ENCODE data around the gene C19orf38. TPM values are rescaled to one million over a fixed set of nuclear protein-coding genes. Genes with fewer than 3 reads are reported as not detected.
A peak's percentile ranks its signal among the peaks of the same experiment; 100 is the strongest.

Gene C19orf38
- total and polyA plus RNA-seq, 2 experiments from 2014 or later = 0.33 to 0.64 TPM

DNA sequence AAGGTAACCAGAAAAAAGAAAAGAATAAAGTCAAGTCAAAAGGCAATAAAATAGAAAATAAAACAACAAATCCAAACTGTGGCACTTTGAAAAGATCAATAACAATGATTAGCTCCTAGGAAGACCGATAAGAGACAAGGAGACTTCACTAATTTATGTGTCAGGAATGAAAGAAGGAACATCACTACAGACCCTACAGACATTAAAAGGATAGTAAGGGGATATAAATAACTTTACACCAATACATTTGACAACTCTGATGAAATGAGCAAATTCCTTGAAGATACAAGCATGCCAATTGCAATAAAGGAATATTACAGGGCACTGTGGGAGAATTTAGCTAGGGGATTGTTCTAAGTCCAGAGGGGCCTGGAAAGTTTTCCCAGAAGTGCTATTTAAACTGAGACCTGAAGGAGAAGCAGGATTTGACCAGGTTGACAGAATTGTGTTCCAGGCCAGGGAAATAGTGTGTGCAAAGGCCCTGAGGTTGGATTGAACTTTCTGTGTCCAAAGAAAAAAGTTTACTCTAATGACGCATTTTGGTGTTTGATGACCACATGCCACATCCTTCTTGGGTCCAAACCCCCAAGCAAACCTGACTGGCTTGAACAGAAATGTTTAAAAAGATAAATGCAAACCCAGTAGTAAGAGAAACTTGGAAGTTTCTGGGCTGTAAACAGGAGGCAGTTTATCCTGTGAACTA, 1.6 kb upstream of the C19orf38 start:
- H3K27me3 ChIP-seq = no peaks in the 10 kb centered on the region
- H3K9me3 ChIP-seq (ENCODE audit: low read depth) = no peaks in the 10 kb centered on the region
- no peak overlapping the region for H3K27ac ChIP-seq
- no peaks in the 10 kb centered on the region for H3K4me1 ChIP-seq (ENCODE audit: low read depth)
- no peak overlapping the region for H3K4me3 ChIP-seq
- TF ChIP-seq, protein P1, sequence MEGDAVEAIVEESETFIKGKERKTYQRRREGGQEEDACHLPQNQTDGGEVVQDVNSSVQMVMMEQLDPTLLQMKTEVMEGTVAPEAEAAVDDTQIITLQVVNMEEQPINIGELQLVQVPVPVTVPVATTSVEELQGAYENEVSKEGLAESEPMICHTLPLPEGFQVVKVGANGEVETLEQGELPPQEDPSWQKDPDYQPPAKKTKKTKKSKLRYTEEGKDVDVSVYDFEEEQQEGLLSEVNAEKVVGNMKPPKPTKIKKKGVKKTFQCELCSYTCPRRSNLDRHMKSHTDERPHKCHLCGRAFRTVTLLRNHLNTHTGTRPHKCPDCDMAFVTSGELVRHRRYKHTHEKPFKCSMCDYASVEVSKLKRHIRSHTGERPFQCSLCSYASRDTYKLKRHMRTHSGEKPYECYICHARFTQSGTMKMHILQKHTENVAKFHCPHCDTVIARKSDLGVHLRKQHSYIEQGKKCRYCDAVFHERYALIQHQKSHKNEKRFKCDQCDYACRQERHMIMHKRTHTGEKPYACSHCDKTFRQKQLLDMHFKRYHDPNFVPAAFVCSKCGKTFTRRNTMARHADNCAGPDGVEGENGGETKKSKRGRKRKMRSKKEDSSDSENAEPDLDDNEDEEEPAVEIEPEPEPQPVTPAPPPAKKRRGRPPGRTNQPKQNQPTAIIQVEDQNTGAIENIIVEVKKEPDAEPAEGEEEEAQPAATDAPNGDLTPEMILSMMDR (IDR thresholded peaks at IDR 0.05; ENCODE audit: low read depth, low read length) = no peak
- no peak for DNase-seq (ENCODE audit: low read depth in 1 of 2, low spot score in 1 of 2)
- no peaks in the 10 kb centered on the region for H3K36me3 ChIP-seq

DNA sequence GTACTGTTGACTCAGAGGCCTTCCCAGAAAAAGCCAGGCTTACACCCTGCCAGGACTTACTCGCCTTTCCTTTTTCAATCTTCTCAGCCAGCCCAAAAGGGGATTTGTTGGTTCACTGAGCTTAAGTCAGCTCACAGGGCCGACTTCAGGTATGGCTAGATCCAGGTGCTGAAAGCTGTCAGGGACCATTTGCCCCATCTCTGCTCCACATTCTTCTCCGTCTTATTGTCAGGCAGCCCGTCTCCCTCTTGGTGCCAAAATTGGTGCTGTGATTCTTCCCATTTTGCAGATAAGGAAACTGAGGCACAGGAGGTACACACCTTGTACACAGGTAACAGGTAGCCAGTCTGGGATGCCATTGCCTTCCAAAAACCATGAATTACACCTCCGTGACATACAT, 2.4 kb downstream of the C19orf38 start:
- TF ChIP-seq, protein P1 (IDR thresholded peaks at IDR 0.05; ENCODE audit: low read depth, low read length) = no peak
- Histone ChIP-seq H3K9me3 (ENCODE audit: low read depth) (no peaks in the 10 kb centered on the region), H3K4me3 (no peak overlapping the region), H3K27me3 (no peaks in the 10 kb centered on the region), H3K27ac (no peak overlapping the region), H3K4me1 (ENCODE audit: low read depth) (no peaks in the 10 kb centered on the region), H3K36me3 (no peaks in the 10 kb centered on the region)
- no peak for DNase-seq (ENCODE audit: low read depth in 1 of 2, low spot score in 1 of 2)

DNA sequence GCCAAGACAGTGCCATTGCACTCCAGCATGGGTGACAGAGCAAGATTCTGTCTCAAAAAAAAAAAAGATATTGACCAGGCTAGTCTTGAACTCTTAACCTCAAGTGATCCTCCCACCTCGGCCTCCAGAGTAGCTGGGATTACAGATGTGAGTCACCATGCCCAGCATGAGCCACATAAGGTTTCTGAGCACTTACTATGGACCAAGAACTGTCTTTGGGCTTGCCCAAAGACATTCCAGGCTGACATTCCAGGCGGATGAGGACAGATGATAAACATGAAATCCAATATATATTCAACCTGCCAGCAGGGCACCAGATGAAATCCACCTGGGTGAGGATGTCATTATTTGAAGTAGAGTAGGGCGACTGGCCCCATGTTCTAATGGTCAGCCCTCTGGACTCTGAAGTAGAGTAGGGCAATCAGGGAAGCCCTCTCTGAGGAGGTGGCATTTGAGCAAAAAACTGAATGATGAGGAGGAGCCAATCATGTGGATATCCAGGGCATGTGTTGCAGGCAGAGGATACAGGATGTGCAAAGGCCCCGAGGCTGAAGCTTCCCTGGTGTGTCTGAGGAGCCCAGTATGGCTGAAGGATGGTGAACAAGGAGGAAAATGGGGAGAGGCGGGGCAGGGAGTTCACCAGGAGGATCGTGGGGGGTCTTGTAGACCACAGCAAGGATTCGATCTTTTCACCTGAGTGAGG, 4.0 kb downstream of the C19orf38 start:
- H3K4me3 ChIP-seq = no peak overlapping the region
- H3K27me3 ChIP-seq = no peaks in the 10 kb centered on the region
- H3K9me3 ChIP-seq (ENCODE audit: low read depth) = no peaks in the 10 kb centered on the region
- DNase-seq (ENCODE audit: low read depth in 1 of 2, low spot score in 1 of 2) = peak in 1 of 2 donors; percentile 45
- no peaks in the 10 kb centered on the region for H3K36me3 ChIP-seq
- H3K27ac ChIP-seq = no peak overlapping the region
- TF ChIP-seq, protein P1 (IDR thresholded peaks at IDR 0.05; ENCODE audit: low read depth, low read length) = no peak
- H3K4me1 ChIP-seq (ENCODE audit: low read depth) = no peaks in the 10 kb centered on the region

DNA sequence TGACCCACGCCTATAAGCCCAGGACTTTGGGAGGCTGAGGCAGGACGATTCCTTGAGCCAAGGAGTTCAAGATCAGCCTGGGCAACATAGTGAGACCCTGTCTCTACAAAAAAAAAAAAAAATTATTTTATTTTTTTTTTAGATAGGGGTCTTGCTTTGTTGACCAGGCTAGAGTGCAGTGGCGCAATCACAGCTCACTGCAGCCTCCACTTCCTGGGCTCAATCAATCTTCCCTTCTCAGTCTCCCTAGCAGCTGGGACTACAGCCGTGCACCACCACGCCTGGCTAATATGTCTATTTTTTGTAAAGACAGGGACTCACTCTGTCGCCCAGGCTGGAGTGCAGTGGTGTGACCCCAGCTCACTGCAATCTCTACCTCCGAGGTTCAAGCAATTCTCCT, 4.7 kb downstream of the C19orf38 start:
- no peaks in the 10 kb centered on the region for H3K27me3 ChIP-seq

DNA sequence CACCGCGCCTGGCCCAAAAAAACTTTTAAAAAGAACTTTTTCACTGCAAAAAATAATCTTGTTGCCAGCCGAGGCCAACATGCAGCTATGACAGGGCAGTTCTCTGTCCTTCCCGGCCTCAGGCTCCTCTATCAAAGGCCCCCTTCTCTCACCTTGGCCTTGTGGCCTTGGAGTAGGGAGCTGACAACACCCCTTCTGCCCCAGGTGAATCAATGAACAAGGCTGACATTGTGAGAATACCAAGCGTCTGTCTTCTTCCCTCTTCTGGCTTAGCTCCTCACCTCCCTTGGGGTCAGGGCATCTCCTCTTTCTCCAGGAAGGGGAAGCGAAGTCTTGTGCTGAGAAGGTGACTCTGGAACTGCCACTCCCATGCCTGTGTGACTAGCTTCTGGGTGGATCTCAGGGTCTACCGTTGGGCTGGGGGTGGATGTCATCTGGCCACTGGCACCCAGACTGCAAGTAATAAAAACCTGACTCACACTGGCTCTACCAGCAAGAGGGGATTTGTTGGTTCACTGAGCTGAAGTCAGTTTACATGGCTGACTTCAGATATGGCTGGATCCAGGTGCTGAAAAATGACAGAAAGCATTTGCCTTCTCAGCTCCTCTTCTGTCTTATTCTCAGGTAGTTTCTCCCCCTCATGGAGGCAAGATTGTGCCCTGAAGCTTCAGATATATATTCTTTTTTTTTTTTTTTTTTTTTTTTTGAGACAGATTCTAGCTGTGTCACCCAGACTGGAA, 6.3 kb downstream of the C19orf38 start:
- Histone ChIP-seq H3K27ac (no peak overlapping the region), H3K36me3 (no peaks in the 10 kb centered on the region), H3K4me3 (no peak overlapping the region), H3K27me3 (no peaks in the 10 kb centered on the region), H3K9me3 (ENCODE audit: low read depth) (no peaks in the 10 kb centered on the region), H3K4me1 (ENCODE audit: low read depth) (no peaks in the 10 kb centered on the region)
- no peak for DNase-seq (ENCODE audit: low read depth in 1 of 2, low spot score in 1 of 2)
- TF ChIP-seq, protein P1 (IDR thresholded peaks at IDR 0.05; ENCODE audit: low read depth, low read length) = no peak

More for the DNA sequence above, 4.7 kb downstream of the C19orf38 start:
- Histone ChIP-seq H3K4me3 (no peak overlapping the region), H3K27ac (no peak overlapping the region), H3K9me3 (ENCODE audit: low read depth) (no peaks in the 10 kb centered on the region), H3K4me1 (ENCODE audit: low read depth) (no peaks in the 10 kb centered on the region), H3K36me3 (no peaks in the 10 kb centered on the region)
- TF ChIP-seq, protein P1 (IDR thresholded peaks at IDR 0.05; ENCODE audit: low read depth, low read length) = no peak
- no peak for DNase-seq (ENCODE audit: low read depth in 1 of 2, low spot score in 1 of 2)

All from cardiac muscle cell (in vitro differentiated cells and primary cell).